DOHH2 (cell line): Measurements from ENCODE around the gene MARCHF10.

Source experiments
- H3F3A ChIP-seq: fragments of 200-600 bp; sonication (generic), shearing (Covaris generic); 2 replicates; pipeline ENCODE4 v1.6.0; 2016; ENCODE audit warnings: antibody characterized with exemption, mild to moderate bottlenecking; ENCODE audit not compliant: control insufficient read depth, insufficient read depth
- H3K27ac ChIP-seq: fragments of 200-600 bp; sonication (generic); 2 replicates; pipeline ENCODE4 v1.5.1; 2014; ENCODE audit warnings: low read depth, mild to moderate bottlenecking, low read length, moderate library complexity
- H3K27me3 ChIP-seq: fragments of 200-600 bp; sonication (generic); 2 replicates; pipeline ENCODE4 v1.6.1; 2014; ENCODE audit warnings: mild to moderate bottlenecking, low read length, mixed read lengths; ENCODE audit not compliant: control insufficient read depth
- H3K36me3 ChIP-seq: fragments of 200-600 bp; sonication (generic); 2 replicates; pipeline ENCODE4 v1.6.1; 2014; ENCODE audit warnings: mild to moderate bottlenecking, low read length, moderate library complexity, mixed read lengths; ENCODE audit not compliant: control insufficient read depth
- H3K4me1 ChIP-seq: fragments of 200-600 bp; sonication (generic); 2 replicates; pipeline ENCODE4 v1.6.1; 2014; ENCODE audit warnings: mild to moderate bottlenecking, low read length, mixed read lengths; ENCODE audit not compliant: control insufficient read depth
- H3K4me2 ChIP-seq: fragments of 200-600 bp; sonication (generic); 2 replicates; pipeline ENCODE4 v1.6.0; 2014; ENCODE audit warnings: mild to moderate bottlenecking, low read length, moderate library complexity
- H3K4me3 ChIP-seq: fragments of 200-600 bp; sonication (generic); 2 replicates; pipeline ENCODE4 v1.5.1; 2014; ENCODE audit warnings: mild to moderate bottlenecking, low read length, mixed read lengths
- H3K79me2 ChIP-seq: fragments of 200-600 bp; sonication (generic); 2 replicates; pipeline ENCODE4 v1.6.1; 2014; ENCODE audit warnings: mild to moderate bottlenecking, low read length, mixed read lengths; ENCODE audit not compliant: control insufficient read depth
- H3K9me2 ChIP-seq: fragments of 200-600 bp; sonication (generic); replicated peaks from 2 replicates; pipeline ENCODE4 v1.6.1; 2014; ENCODE audit warnings: mild to moderate bottlenecking, low read length, mixed read lengths; ENCODE audit not compliant: control insufficient read depth
- H3K9me3 ChIP-seq: fragments of 200-600 bp; sonication (generic); 2 replicates; pipeline ENCODE4 v1.6.1; 2014; ENCODE audit warnings: antibody characterized with exemption, low read length, mixed read lengths; ENCODE audit not compliant: control insufficient read depth, insufficient read depth
- H4K20me1 ChIP-seq: fragments of 200-600 bp; sonication (generic); 2 replicates; pipeline ENCODE4 v1.6.0; 2014; ENCODE audit warnings: low read depth, mild to moderate bottlenecking, antibody characterized with exemption, low read length, moderate library complexity; ENCODE audit not compliant: control insufficient read depth, insufficient read depth
- EZH2phosphoT487 ChIP-seq: fragments of 200-600 bp; sonication (generic); IDR thresholded peaks from 2 replicates; pipeline ENCODE4 v1.6.1; 2017; ENCODE audit warnings: borderline replicate concordance, mild to moderate bottlenecking, antibody characterized with exemption, low read length, moderate library complexity, mixed read lengths
- TF ChIP-seq, protein P1 (sequence below): fragments of 200-600 bp; sonication (generic); IDR thresholded peaks from one replicate; pipeline ENCODE4 v1.5.1; 2014; ENCODE audit warnings: antibody characterized with exemption, mild to moderate bottlenecking, low read depth, low read length; ENCODE audit not compliant: poor library complexity, severe bottlenecking

Gene MARCHF10

GRCh38 chr17:62666801-62667591, 141.1 kb downstream of the MARCHF10 start:
- Histone ChIP-seq H3F3A (no peaks in the 10 kb centered on the region), H3K4me1 (no peaks in the 10 kb centered on the region), H3K4me3 (no peak overlapping the region), H3K79me2 (no peaks in the 10 kb centered on the region), H3K4me2 (no peak overlapping the region), H3K27ac (no peak overlapping the region), H3K9me2 (no peaks in the 10 kb centered on the region), H3K27me3 (no peaks in the 10 kb centered on the region), H4K20me1 (no peaks in the 10 kb centered on the region), H3K9me3 (no peaks in the 10 kb centered on the region), H3K36me3 (no peaks in the 10 kb centered on the region)
- no peak for TF ChIP-seq EZH2phosphoT487
- TF ChIP-seq, protein P1, sequence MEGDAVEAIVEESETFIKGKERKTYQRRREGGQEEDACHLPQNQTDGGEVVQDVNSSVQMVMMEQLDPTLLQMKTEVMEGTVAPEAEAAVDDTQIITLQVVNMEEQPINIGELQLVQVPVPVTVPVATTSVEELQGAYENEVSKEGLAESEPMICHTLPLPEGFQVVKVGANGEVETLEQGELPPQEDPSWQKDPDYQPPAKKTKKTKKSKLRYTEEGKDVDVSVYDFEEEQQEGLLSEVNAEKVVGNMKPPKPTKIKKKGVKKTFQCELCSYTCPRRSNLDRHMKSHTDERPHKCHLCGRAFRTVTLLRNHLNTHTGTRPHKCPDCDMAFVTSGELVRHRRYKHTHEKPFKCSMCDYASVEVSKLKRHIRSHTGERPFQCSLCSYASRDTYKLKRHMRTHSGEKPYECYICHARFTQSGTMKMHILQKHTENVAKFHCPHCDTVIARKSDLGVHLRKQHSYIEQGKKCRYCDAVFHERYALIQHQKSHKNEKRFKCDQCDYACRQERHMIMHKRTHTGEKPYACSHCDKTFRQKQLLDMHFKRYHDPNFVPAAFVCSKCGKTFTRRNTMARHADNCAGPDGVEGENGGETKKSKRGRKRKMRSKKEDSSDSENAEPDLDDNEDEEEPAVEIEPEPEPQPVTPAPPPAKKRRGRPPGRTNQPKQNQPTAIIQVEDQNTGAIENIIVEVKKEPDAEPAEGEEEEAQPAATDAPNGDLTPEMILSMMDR, result no peak

DNA sequence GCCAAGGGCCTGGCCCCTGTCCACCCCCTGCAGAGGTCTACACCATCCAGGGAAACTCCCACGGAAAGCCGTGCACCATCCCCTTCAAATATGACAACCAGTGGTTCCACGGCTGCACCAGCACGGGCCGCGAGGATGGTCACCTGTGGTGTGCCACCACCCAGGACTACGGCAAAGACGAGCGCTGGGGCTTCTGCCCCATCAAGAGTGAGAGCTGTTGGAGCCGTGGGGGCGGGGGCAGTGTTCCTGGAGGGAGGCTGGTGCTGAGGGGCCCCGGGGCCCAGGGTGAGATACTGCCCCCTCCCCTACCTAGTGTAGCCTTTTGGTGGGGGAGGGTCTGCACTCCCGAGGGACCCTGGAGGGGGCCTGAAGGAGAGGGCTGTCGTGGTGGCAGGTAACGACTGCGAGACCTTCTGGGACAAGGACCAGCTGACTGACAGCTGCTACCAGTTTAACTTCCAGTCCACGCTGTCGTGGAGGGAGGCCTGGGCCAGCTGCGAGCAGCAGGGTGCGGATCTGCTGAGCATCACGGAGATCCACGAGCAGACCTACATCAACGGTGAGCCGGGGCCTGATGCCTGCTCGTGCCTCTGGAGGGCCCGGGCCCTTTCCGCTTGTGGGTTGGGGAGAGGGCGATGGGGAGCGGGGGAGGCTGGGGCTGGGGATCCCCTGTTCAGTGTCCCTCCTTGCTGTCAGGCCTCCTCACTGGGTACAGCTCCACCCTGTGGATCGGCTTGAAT, 141.9 kb downstream of the MARCHF10 start:
- Histone ChIP-seq H3F3A (no peaks in the 10 kb centered on the region), H3K36me3 (no peaks in the 10 kb centered on the region), H3K9me2 (no peaks in the 10 kb centered on the region), H3K27ac (no peak overlapping the region), H3K9me3 (no peaks in the 10 kb centered on the region), H3K4me1 (no peaks in the 10 kb centered on the region), H3K4me2 (no peak overlapping the region), H3K79me2 (no peaks in the 10 kb centered on the region), H3K4me3 (no peak overlapping the region), H3K27me3 (no peaks in the 10 kb centered on the region), H4K20me1 (no peaks in the 10 kb centered on the region)
- TF ChIP-seq, protein P1, result no peak
- no peak for TF ChIP-seq EZH2phosphoT487

DNA sequence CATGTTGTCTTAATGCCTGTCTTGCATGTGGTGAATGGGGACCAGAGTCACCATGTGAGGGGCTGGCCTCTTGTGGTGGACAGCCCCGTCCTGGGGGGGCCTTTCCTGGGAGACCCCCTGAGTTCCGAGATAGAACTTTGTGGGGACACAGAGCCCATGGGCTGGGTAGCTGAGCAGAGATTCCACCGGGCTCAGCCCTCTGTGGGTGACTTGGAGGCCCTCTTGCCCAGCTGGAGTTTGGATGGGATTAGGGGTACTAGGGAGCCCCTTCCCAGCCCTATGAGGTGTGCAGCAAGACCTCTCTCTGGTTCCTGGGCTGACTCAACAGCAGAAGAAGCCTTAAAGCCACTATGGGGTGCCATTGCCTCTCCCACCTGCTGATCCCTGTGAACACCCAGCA, 142.5 kb downstream of the MARCHF10 start:
- Histone ChIP-seq H3K4me2 (no peak overlapping the region), H3K27me3 (0 out of 2 replicates have a peak, but pooled peaks cover 5% of the 10 kb centered on the region), H4K20me1 (no peaks in the 10 kb centered on the region), H3K4me3 (no peak overlapping the region), H3K9me2 (no peaks in the 10 kb centered on the region), H3K9me3 (no peaks in the 10 kb centered on the region), H3K79me2 (no peaks in the 10 kb centered on the region), H3F3A (no peaks in the 10 kb centered on the region), H3K4me1 (no peaks in the 10 kb centered on the region), H3K36me3 (no peaks in the 10 kb centered on the region), H3K27ac (no peak overlapping the region)
- no peak for TF ChIP-seq EZH2phosphoT487
- TF ChIP-seq, protein P1, result no peak
